Measurements from ENCODE around the gene DROSHA. TPM values are rescaled to one million over a fixed set of nuclear protein-coding genes. Genes with fewer than 3 reads are reported as not detected.

Gene DROSHA
- 23.2 and 25.8 TPM in 2 replicates for total RNA-seq

GRCh38 chr5:31531888-31532547 is at the start of gene DROSHA, which contains the start of gene C5orf22:
DROSHA (minus strand) TSS chr5:31532093; CDS start chr5:31529059, 3,034 bp downstream.
C5orf22 (plus strand) TSS chr5:31532301; CDS start chr5:31532393, 92 bp downstream.

Other genes with a start within 250 kb of the DROSHA start
- 15.4 and 18.2 TPM in 2 replicates for gene C5orf22, start 208 bp upstream of the DROSHA start, total RNA-seq
- 1.8 and 2.3 TPM in 2 replicates for gene PDZD2, start 107.0 kb upstream of the DROSHA start, total RNA-seq